HG03354 (cell line): ENCODE data around the gene NTSR2.

Experiments used
- ATAC-seq: cut with Tn5 transposase; IDR thresholded peaks from one replicate; pipeline ENCODE4 v1.9.1; 2021; ENCODE audit warnings: mild to moderate bottlenecking; ENCODE audit not compliant: unreplicated experiment, poor library complexity, severe bottlenecking

The NTSR2 gene

GRCh38 chr2:11701206-11701605 is 31.2 kb upstream of the NTSR2 start:
- no peak for ATAC-seq

GRCh38 chr2:11699686-11700670 is 30.0 kb upstream of the NTSR2 start:
- no peak for ATAC-seq

- ATAC-seq = no peak
Measured at GRCh38 chr2:11698009-11698922, 28.3 kb upstream of the NTSR2 start.

DNA sequence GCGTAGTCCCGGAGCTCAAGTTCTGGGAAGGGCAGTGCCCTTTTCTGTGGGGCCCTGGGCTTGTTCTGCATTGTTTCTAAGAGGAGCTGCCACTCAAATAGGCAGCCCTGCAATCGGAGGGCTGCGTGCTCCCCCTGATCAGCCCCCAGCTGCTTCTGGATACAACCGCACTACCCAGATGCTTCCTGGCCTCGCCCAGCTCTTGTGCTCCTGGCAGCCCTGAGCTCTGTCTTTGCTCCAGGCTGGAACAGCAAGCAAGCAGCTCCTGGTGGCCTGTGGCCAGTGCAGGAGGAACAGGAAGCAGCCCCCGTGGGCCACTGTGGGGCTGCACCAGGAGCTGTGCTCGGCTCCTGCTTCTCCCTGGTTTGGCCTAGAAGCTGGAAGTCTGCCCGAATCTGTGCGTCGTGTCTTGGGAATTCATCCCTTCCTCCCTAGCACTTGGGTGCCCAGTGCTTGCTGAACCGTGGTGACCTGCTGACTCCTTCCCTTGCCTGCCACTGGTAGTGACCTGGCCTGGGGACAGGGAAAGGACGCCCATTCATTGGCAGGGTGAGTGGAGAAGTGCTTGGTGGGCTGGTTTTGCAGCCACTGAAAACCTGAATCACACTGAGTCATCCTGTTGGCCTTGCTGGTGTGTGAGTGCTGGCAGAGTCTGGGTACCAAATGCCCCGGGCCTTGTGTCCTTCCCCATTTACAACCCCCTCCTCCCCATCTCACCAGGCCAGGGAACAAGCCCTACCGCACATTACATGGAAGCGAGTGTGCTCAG is 27.3 kb upstream of the NTSR2 start:
- no peak for ATAC-seq

GRCh38 chr2:11696736-11697102 is 26.7 kb upstream of the NTSR2 start:
- no peak for ATAC-seq

- ATAC-seq = no peak
Measured at GRCh38 chr2:11695576-11695975, 25.6 kb upstream of the NTSR2 start.

DNA sequence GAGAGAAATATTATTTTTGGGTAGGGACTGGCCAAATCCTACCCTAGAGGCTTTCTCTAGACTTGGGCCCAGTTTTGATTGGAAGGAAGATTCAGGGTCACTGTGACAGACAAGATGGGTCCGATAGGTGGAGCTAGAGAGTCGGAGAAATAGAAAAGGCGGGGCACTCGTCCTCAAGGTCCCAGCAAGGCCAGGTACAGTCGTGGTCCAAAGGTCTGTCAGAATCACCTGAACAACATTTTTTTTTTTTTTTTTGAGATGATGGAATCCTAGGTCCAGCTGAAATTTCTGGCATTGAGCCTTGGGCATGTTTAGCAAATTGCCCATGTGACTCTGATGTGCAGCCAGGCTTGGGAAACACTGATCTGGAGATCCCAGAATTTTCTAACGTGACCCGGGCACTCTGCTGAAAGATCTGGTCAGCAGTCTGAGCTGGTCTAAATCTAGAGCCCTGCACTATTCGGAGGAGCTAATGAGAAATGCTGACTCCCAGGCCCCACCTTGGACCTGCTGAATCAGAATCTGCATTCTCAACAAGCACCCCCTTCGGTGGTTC is 23.0 kb upstream of the NTSR2 start:
- peak; percentile 83 for ATAC-seq

DNA sequence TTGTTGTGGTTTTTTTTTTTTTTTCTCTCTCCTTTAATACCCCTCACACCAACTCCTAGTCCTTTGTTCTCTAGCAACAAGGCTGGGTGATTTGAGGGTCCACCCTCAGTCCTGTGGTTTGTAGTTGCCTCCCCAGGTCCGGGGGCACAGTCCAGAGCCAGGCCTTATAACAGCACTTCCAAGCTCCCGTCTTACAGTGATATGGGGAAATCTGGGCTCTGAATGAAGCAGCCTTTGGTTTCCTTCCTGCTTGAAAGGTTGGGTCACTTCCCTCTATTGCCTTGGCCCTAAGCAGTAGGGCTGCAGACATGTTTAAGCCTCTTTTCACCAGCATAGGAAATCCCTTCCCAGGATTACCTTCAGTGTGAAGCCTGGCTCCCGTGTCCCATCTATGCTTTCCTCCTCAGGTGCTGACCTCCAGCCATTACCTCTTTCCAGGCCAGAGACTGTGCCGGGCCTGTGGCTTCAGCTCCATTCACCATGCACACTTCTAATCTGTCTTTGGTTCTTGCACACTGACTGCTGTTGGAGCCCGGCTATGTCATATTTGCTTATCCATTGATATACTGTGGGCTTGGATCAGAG is 21.2 kb upstream of the NTSR2 start:
- ATAC-seq = no peak

- ATAC-seq = peak; percentile 81
Measured at GRCh38 chr2:11688222-11689069, 18.5 kb upstream of the NTSR2 start.

GRCh38 chr2:11687736-11688135 is 17.7 kb upstream of the NTSR2 start:
- no peak for ATAC-seq

GRCh38 chr2:11685906-11686470 is 16.0 kb upstream of the NTSR2 start:
- ATAC-seq = no peak

GRCh38 chr2:11684894-11685460 is 15.0 kb upstream of the NTSR2 start:
- no peak for ATAC-seq

GRCh38 chr2:11683966-11684365 is 14.0 kb upstream of the NTSR2 start:
- no peak for ATAC-seq

DNA sequence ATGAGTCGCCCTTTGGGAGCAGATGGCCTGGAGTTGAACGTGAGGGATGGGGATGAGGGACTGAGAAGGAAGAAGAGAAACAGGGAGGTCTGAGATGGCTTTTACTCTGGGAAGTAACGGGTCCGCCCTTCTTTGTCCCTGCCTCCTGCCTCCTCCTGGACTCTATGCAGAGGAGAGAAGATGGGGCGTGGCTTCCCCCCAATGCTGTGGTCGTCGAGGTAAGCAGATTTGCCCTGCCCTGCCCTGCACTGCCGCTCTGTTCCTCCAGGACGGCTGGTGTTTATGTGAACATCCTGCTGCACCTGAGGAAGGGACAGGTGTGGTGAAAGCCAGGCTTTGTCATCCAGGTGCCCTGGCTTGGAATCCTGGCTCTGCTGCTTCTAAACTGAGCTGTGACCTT is 13.5 kb upstream of the NTSR2 start:
- no peak for ATAC-seq

- no peak for ATAC-seq
Measured at GRCh38 chr2:11682590-11682915, 12.6 kb upstream of the NTSR2 start.

DNA sequence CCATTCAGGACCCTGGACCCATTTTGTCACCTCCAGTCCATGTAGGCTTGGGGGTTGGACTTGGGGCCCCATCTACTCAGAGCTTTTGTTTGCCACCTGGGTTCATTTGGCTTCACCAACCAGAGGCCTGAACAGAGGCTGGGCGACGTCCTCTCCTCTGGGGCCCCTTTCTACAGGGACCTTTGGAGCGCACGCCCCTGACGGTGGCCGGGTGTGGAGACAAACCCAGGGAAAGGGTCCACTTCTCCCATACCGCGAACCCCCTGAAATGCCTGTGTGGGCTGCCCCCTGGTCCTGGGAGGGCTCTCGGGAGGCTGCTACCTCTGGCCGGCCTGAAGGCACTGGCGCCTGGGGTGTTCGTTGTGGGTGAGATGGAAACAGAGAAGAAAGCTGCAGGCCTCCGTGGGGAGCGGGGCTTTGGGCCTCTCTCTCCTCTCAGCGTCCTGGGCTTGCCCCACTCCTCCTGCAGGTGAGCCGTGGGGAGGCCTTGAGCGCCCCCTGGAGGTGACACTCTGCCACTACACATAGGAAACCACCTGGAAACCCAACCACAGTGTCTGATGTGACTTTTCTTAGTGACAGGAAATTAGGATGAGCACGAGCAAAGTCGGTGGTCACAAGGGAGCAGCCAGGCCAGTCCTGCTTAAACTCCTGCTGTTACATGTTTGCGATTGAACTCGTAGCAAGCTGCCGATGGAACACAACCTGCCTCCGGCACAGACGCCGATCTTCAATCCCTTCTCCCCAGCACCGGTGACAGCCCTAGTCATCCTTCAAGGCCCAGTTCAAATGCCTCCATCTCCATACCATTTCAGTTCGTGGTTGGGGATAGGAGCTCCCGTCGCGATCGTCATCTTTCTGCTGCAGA is 12.0 kb upstream of the NTSR2 start:
- peak; percentile 71 for ATAC-seq
